Measurements from ENCODE around the gene SLC35G6.
"Not testable (repeated sequence)": the region's sequence is repeated elsewhere in the genome, so short reads cannot be mapped to it uniquely, and the experiment has no call there.

SLC35G6 gene

GRCh38 chr17:7460850-7461660 lies 20.2 kb upstream of the SLC35G6 start:
- DNase-seq = no peak

- no peak for DNase-seq
These were observed 18.5 kb upstream of the SLC35G6 start for GRCh38 chr17:7462474-7463371.

DNA sequence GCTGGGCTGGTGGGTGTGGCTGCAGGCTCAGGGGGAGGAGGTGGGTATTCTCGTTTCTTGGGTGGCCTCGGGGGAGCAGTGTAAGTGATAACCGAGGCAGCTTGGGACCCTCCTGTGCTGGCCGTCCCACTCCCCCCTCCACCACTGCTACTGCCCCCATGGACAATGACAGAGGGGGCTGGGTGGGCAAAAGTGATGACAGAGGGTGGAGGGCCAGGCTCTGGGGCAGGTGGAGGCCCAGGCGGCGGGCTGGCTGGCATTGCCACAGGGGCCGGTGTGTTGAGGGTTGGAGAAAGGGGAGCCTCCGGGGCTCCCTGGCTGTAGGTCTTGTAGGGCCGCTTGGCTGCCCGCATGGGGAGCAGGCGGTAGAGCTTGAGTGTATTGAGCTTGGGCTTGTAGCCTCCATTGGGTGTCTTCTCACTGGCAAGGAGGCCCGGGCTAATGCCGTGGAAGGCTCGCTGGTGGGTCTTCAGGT lies 17.8 kb upstream of the SLC35G6 start:
- DNase-seq = no peak

- no peak for DNase-seq
These were observed 17.2 kb upstream of the SLC35G6 start for GRCh38 chr17:7464081-7464480.

- DNase-seq = no peak
These were observed 15.5 kb upstream of the SLC35G6 start for GRCh38 chr17:7465597-7466275.

- DNase-seq = no peak
These were observed 15.0 kb upstream of the SLC35G6 start for GRCh38 chr17:7466318-7466638.

- no peak for DNase-seq
These were observed 14.5 kb upstream of the SLC35G6 start for GRCh38 chr17:7466639-7467341.

DNA sequence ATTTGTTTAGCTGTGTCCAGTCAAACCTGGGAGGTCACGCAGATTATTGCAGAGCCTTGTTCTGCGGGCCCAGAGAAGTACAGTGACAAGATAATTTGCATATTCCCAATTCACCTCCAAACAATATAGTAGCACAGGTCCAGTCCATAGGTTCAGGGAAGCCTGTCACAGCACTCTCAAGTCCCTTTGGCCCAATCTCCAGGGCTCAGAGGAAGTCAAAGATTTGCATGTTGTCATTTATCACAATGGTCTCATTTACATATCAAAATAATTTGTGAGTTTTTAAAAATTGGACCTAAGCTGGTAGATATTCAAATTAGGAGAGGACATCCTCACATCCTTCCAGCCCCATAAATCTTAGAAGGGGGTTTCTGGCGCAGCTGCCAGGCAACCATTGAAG lies 13.7 kb upstream of the SLC35G6 start:
- no peak for DNase-seq

GRCh38 chr17:7468290-7468689 lies 13.0 kb upstream of the SLC35G6 start:
- DNase-seq = no peak

- DNase-seq = no peak
These were observed 12.3 kb upstream of the SLC35G6 start for GRCh38 chr17:7468804-7469389.

DNA sequence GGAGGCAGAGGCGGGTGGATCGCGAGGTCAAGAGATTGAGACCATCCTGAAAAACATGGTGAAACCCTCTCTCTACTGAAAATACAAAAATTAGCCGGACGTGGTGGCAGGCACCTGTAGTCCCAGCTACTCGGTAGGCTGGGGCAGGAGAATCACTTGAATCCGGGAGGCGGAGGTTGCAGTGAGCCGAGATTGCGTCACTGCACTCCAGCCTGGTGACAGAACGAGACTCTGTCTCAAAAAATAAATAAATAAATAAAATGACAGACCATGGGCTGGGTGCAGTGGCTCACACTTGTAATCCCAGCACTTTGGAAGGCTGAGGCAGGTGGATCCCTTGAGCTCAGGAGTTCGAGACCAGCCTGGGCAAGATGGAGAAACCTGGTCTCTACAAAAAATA lies 11.4 kb upstream of the SLC35G6 start:
- not testable (repeated sequence) for DNase-seq

GRCh38 chr17:7470457-7470973 lies 10.7 kb upstream of the SLC35G6 start:
- not testable (repeated sequence) for DNase-seq

DNA sequence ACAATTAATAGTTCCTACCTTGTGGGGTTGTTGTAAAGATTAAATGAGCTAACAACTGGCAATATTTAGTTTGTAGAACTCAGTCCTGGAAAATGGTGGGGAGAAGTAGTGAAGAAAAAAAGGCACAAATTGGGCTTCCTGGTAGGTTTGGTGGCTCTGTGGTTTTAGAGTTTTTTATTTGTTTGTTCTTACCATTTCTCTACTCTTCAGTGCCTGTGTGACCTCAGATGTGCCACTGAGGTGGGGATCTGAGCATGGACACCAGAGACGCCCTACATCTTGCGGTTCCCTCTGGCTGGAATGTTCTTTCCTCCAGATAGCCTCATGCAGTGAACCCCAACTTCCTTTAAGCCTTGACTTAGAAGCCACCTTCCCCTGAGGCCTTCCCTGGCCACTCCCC lies 9.5 kb upstream of the SLC35G6 start:
- no peak for DNase-seq

- not testable (repeated sequence) for DNase-seq
These were observed 6.5 kb upstream of the SLC35G6 start for GRCh38 chr17:7474767-7475166.

GRCh38 chr17:7475764-7476422 lies 5.4 kb upstream of the SLC35G6 start:
- no peak for DNase-seq

GRCh38 chr17:7476494-7476893 lies 4.8 kb upstream of the SLC35G6 start:
- DNase-seq = no peak

GRCh38 chr17:7476951-7477350 lies 4.3 kb upstream of the SLC35G6 start:
- DNase-seq = no peak

DNA sequence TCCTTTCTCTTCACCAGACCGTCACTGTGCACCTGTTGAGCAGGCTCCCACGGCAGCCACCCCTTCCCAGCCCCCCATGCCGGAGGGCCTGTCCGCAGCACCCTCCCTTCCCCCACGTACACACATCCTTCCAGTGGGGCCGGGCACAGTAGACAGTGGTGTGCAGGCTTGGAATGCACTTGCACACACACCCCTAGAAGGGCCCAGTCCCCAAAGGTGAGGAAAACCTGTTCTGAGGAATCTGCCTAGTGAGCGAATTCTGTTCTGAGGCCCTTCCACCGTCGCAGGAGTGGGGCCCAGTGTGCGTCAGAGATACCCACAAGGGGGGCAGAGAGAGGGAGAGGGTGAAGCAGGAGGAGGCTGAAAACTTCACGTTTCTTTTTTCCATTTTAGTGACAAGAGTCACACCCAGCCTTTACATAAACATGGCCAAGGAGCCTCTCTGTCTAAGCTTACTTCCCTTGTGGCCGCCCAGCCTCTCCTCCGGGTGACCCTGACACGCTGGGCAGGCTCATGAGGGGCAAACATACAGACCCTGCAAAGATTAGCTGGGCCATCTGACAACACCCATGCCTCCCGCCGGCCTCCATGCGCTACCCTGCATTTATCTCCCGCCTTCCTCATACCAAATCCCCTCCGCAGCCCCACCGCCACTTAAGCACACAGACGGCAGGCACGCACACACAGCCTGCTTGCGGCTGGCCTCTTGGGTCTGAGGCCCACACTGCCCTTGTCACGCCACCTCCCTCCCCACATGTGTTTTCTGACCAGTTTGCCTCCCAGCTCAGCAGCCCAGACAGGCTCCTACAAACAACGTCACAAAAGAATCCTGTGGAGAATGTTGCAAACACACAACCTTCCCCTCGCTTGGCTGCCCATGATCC lies 3.6 kb upstream of the SLC35G6 start:
- no peak for DNase-seq

GRCh38 chr17:7478276-7479212 lies 2.7 kb upstream of the SLC35G6 start:
- no peak for DNase-seq
